Breast epithelium (tissue), 3 donors: ENCODE results near the gene MITF.

ENCODE experiments used
- POLR2A ChIP-seq: fragments of 450-650 bp; IDR thresholded peaks from one replicate; pipeline ENCODE4 v1.6.1; 2016; ENCODE audit warnings: antibody characterized with exemption, mild to moderate bottlenecking, moderate library complexity
- POLR2AphosphoS5 ChIP-seq, 3 donors: sonication (generic); formaldehyde crosslinking; IDR thresholded peaks; one replicate each; pipeline ENCODE4 v1.6.1; 2017; ENCODE audit warnings: antibody characterized with exemption in 3 of 3
- TF ChIP-seq, protein P1 (sequence below), 3 donors: fragments of 450-650 bp; IDR thresholded peaks; one replicate each; pipeline ENCODE4 v1.5.1; 2016 to 2017; ENCODE audit warnings: antibody characterized with exemption in 3 of 3, mild to moderate bottlenecking in 3 of 3, moderate library complexity in 3 of 3

DNA sequence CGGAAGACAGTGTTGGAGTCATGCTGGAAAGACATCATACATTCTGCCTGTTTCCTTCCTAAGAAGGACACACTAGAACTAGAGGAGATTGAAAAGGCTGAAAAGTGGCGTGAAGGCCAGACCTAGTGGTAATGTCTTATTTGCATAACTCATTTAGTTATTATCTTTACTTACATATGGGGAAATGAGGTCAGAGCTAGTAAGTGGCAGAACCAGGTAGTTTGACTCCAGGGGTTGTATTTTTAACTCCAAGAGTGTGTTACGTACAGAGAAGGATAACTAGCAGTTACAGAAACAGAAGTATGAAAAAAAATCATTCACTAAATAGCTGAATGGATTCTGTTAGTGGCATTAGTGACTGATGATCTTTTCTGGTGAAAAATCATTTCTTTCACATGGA, 108.0 kb downstream of the MITF start:
- TF ChIP-seq POLR2A, result no peak
- TF ChIP-seq, protein P1, sequence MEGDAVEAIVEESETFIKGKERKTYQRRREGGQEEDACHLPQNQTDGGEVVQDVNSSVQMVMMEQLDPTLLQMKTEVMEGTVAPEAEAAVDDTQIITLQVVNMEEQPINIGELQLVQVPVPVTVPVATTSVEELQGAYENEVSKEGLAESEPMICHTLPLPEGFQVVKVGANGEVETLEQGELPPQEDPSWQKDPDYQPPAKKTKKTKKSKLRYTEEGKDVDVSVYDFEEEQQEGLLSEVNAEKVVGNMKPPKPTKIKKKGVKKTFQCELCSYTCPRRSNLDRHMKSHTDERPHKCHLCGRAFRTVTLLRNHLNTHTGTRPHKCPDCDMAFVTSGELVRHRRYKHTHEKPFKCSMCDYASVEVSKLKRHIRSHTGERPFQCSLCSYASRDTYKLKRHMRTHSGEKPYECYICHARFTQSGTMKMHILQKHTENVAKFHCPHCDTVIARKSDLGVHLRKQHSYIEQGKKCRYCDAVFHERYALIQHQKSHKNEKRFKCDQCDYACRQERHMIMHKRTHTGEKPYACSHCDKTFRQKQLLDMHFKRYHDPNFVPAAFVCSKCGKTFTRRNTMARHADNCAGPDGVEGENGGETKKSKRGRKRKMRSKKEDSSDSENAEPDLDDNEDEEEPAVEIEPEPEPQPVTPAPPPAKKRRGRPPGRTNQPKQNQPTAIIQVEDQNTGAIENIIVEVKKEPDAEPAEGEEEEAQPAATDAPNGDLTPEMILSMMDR (IDR thresholded peaks at IDR 0.05), result no peak
- TF ChIP-seq POLR2AphosphoS5 (IDR thresholded peaks at IDR 0.05), result no peak
